ENCODE results near the gene BMPER. TPM values are rescaled to one million over a fixed set of nuclear protein-coding genes. Genes with fewer than 3 reads are reported as not detected.

Gene BMPER
- total and polyA plus RNA-seq, 2 experiments from 2014 or later, result 4.5 to 6.3 TPM

DNA sequence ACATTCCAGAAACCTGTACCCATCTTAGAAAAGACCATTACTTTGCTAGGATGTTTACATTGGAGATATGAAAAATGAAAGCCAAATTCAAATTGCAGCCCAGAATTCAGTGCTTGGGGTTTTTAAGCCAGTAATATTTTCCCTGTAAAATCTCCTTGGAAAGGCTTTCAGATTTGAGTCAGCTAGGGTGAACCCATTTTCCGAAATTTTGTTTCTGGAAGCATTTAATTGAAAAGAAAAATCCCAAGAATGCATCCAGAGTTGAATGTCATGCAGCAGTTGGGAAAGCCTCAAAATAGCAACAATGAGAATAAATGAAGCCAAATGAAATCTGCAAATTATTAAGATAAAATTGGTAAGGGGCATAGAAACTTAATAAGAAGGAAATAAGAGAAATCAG is 106.4 kb downstream of the BMPER start:
- WGBS (ENCODE audit: low lambda C conversion rate, missing lambda C conversion rate), result 75% methylated on average over 1 of the region's 1 CpG
- no peak for DNase-seq (ENCODE audit: low spot score)
- H3K9me2 ChIP-seq (replicated peaks; ENCODE audit: insufficient read depth), result no peaks in the 10 kb centered on the region
- no peaks in the 10 kb centered on the region for H3K36me3 ChIP-seq (replicated peaks; ENCODE audit: insufficient read depth, low read depth)
- H3K4me1 ChIP-seq (ENCODE audit: insufficient read depth), result no peaks in the 10 kb centered on the region
- H3K4me2 ChIP-seq, result no peak overlapping the region
- no peaks in the 10 kb centered on the region for H4K20me1 ChIP-seq (ENCODE audit: insufficient read depth, poor library complexity, severe bottlenecking)
- H3K27ac ChIP-seq, result no peak overlapping the region
- no peak overlapping the region for H3K4me3 ChIP-seq
- H3K79me2 ChIP-seq, result no peaks in the 10 kb centered on the region
- no peak for TF ChIP-seq EZH2phosphoT487 (IDR thresholded peaks at IDR 0.05; ENCODE audit: low read depth, severe bottlenecking, unreplicated experiment)
- no peaks in the 10 kb centered on the region for H3K9me3 ChIP-seq (ENCODE audit: low read depth)
- no peak overlapping the region for H2AFZ ChIP-seq
- H3K27me3 ChIP-seq, result no peaks in the 10 kb centered on the region

DNA sequence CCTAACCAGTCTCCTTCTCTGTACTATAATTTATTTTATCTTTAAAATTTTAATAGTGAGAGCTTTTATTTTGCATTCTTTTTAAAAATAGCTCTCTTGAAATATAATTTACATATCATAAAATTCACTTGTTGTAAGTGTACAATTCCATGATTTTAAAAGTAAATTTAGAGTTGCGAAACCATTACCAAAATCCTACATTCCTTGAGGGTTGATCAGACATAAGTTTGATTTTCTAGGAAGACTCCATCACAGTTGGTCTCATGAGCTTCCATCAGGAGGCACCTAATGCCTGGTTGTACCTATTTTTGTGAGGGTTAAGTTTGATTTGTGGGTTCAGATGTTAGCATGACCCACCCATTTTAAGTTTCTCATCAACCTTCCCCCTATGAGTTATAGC is 108.1 kb downstream of the BMPER start:
- Histone ChIP-seq H3K9me3 (ENCODE audit: low read depth) (no peaks in the 10 kb centered on the region), H2AFZ (no peak overlapping the region), H4K20me1 (ENCODE audit: insufficient read depth, poor library complexity, severe bottlenecking) (no peaks in the 10 kb centered on the region), H3K4me3 (no peak overlapping the region), H3K4me1 (ENCODE audit: insufficient read depth) (no peaks in the 10 kb centered on the region), H3K79me2 (no peaks in the 10 kb centered on the region), H3K27me3 (no peaks in the 10 kb centered on the region), H3K36me3 (replicated peaks; ENCODE audit: insufficient read depth, low read depth) (no peaks in the 10 kb centered on the region), H3K27ac (no peak overlapping the region), H3K4me2 (no peak overlapping the region), H3K9me2 (replicated peaks; ENCODE audit: insufficient read depth) (no peaks in the 10 kb centered on the region)
- DNase-seq (ENCODE audit: low spot score), result no peak
- TF ChIP-seq EZH2 (IDR thresholded peaks at IDR 0.05; ENCODE audit: borderline replicate concordance) (no peak), EZH2phosphoT487 (IDR thresholded peaks at IDR 0.05; ENCODE audit: low read depth, severe bottlenecking, unreplicated experiment) (no peak)
- TF ChIP-seq, protein P1, sequence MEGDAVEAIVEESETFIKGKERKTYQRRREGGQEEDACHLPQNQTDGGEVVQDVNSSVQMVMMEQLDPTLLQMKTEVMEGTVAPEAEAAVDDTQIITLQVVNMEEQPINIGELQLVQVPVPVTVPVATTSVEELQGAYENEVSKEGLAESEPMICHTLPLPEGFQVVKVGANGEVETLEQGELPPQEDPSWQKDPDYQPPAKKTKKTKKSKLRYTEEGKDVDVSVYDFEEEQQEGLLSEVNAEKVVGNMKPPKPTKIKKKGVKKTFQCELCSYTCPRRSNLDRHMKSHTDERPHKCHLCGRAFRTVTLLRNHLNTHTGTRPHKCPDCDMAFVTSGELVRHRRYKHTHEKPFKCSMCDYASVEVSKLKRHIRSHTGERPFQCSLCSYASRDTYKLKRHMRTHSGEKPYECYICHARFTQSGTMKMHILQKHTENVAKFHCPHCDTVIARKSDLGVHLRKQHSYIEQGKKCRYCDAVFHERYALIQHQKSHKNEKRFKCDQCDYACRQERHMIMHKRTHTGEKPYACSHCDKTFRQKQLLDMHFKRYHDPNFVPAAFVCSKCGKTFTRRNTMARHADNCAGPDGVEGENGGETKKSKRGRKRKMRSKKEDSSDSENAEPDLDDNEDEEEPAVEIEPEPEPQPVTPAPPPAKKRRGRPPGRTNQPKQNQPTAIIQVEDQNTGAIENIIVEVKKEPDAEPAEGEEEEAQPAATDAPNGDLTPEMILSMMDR (IDR thresholded peaks at IDR 0.05; ENCODE audit: poor library complexity), result no peak
- WGBS (ENCODE audit: low lambda C conversion rate, missing lambda C conversion rate), result 85% methylated on average over 1 of the region's 1 CpG

GRCh38 chr7:34015651-34016050 is 110.3 kb downstream of the BMPER start:
- H3K36me3 ChIP-seq (replicated peaks; ENCODE audit: insufficient read depth, low read depth), result no peaks in the 10 kb centered on the region
- no peaks in the 10 kb centered on the region for H3K9me2 ChIP-seq (replicated peaks; ENCODE audit: insufficient read depth)
- H3K4me1 ChIP-seq (ENCODE audit: insufficient read depth), result no peaks in the 10 kb centered on the region
- no peak for TF ChIP-seq EZH2 (IDR thresholded peaks at IDR 0.05; ENCODE audit: borderline replicate concordance)
- TF ChIP-seq EZH2phosphoT487 (IDR thresholded peaks at IDR 0.05; ENCODE audit: low read depth, severe bottlenecking, unreplicated experiment), result no peak
- TF ChIP-seq, protein P1 (IDR thresholded peaks at IDR 0.05; ENCODE audit: poor library complexity), result no peak
- 91% methylated on average over 4 of the region's 4 CpGs for WGBS (ENCODE audit: low lambda C conversion rate, missing lambda C conversion rate)
- H4K20me1 ChIP-seq (ENCODE audit: insufficient read depth, poor library complexity, severe bottlenecking), result no peaks in the 10 kb centered on the region
- H3K79me2 ChIP-seq, result no peaks in the 10 kb centered on the region
- H3K9me3 ChIP-seq (ENCODE audit: low read depth), result no peaks in the 10 kb centered on the region
- H3K27me3 ChIP-seq, result no peaks in the 10 kb centered on the region
- H3K4me3 ChIP-seq, result no peak overlapping the region
- H3K27ac ChIP-seq, result no peak overlapping the region
- DNase-seq (ENCODE audit: low spot score), result no peak
- H2AFZ ChIP-seq, result no peak overlapping the region
- H3K4me2 ChIP-seq, result no peak overlapping the region

DNA sequence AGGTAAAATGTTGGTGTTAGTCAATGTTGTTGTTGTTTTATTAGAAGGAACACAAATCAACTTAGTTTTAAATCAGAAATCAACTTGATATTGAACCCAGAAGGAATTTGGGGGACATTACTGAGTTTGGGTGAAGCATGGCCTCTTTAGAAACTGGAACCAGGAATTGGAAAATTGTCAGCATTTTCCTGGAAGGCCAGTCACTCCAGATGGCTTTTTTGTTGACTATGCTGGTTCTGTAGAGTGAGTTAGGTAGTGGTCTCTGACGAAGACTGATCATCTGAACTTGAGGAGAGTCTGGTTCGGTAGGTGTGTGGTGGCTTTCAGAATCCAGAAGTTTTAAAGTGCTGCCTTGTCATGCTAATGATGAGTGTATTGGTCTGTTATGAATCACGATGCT is 111.5 kb downstream of the BMPER start:
- Histone ChIP-seq H3K4me2 (no peak overlapping the region), H3K79me2 (no peaks in the 10 kb centered on the region), H3K4me3 (no peak overlapping the region), H2AFZ (no peak overlapping the region), H4K20me1 (ENCODE audit: insufficient read depth, poor library complexity, severe bottlenecking) (no peaks in the 10 kb centered on the region), H3K9me2 (replicated peaks; ENCODE audit: insufficient read depth) (no peaks in the 10 kb centered on the region), H3K27ac (no peak overlapping the region), H3K36me3 (replicated peaks; ENCODE audit: insufficient read depth, low read depth) (no peaks in the 10 kb centered on the region), H3K4me1 (ENCODE audit: insufficient read depth) (peaks cover 5% of the 10 kb centered on the region), H3K9me3 (ENCODE audit: low read depth) (no peaks in the 10 kb centered on the region), H3K27me3 (no peaks in the 10 kb centered on the region)
- TF ChIP-seq EZH2phosphoT487 (IDR thresholded peaks at IDR 0.05; ENCODE audit: low read depth, severe bottlenecking, unreplicated experiment) (no peak), EZH2 (IDR thresholded peaks at IDR 0.05; ENCODE audit: borderline replicate concordance) (no peak)
- TF ChIP-seq, protein P1 (IDR thresholded peaks at IDR 0.05; ENCODE audit: poor library complexity), result no peak
- 87% methylated on average over 3 of the region's 3 CpGs for WGBS (ENCODE audit: low lambda C conversion rate, missing lambda C conversion rate)
- DNase-seq (ENCODE audit: low spot score), result no peak
